Right ventricle myocardium inferior (tissue), 1 donor: ENCODE results near the gene KRT34. TPM values are rescaled to one million over a fixed set of nuclear protein-coding genes. Genes with fewer than 3 reads are reported as not detected.

Experiments
- ATAC-seq: fragments of 200-7000 bp; cut with Tn5 transposase; one replicate; pipeline ENCODE4 v1.9.1; 2020; ENCODE audit warnings: mild to moderate bottlenecking, moderate library complexity
- DNase-seq: peaks from one replicate; pipeline ENCODE4 v3.0.0; 2021; ENCODE audit errors: missing footprints
- intact Hi-C: fragments of 100-400 bp; cut with DNase I; formaldehyde crosslinking; loops from one replicate; pipeline ENCODE4 v1.11.0; 2022
- total RNA-seq: library from RNA; stranded (reverse); fragmentation: NEBNext Ultra II Directional; extraction: Animal tissue kit (Norgen Biotek cat#: 25700); gene quantifications from one replicate; pipeline ENCODE4 v1.2.1, GENCODE V29; 2021
- donor health status: DM: no; HTN: yes; CAD: no; lungs with severe emphysema.

The KRT34 gene
- total RNA-seq, 1 donor from 2014 or later: not detected

DNA sequence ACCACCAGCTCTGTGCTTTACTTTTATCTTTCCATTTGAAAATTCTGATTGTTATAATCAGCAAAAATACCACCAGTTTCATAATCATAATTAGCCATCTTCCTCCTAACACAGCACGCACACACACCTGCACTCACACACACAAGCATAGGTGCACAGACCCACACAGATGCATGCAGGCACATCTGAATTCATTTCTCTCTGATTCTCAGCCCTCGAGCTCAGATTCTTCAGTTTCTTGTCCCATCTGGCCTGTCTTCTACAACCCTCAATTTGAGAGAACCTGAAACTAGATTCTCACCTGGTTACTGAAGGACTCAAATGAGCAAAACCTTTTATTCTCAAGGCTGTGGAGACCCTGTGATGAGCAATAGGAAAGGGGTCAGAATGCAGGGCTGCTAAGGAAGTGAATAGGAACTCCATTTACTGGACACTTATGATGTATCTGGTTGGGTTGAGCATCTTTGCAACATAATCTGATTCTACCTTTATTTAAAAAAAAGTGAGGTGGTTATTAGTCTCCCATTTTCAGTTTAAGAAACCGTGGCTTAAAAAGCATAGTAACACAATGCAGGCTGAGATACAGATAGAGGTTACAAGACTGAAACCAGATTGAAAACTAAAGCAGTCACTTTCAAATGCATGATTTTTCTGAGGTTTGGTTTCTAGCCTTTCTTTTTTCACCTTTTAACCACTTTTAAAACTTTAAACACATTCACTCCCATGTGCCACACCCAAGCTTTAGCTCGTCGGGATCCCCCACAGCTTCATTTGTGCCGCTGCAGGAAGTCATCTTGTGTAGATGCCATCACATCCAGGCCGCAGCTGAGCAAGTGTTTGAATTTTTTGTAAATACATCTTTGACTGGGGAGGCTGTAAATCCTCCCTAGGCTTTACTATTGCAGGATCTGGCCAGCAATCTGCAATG lies 40.9 kb downstream of the KRT34 start:
- no peak for DNase-seq
- no peak for ATAC-seq
- intact Hi-C loops: no loop called here

GRCh38 chr17:41340494-41340893 lies 41.6 kb downstream of the KRT34 start:
- intact Hi-C loops: no loop called here
- DNase-seq: no peak
- no peak for ATAC-seq

GRCh38 chr17:41339571-41340172 lies 42.4 kb downstream of the KRT34 start:
- ATAC-seq: no peak
- intact Hi-C loops: no loop called here
- DNase-seq: no peak

GRCh38 chr17:41338961-41339485 lies 43.1 kb downstream of the KRT34 start:
- ATAC-seq: no peak

DNA sequence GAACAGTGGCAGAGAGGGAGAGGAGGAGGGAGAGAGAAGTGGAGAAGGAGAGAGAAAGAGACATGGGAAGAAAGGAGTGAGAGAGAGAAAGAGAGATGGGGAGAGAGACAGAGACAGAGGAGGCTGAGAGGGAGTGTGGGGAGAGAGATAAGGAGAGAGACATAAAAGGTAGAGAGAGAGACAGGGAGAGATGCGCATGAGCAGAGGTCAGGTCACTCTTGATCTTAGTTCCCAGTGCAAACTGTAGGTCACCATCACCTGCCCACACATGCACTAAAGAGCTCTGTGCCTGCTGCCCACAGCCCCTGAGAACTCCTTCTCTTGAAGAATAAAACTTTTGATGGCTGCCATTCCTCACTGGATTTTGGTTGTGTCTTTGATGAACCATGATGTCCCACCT lies 46.4 kb downstream of the KRT34 start:
- DNase-seq (no peak), ATAC-seq (no peak)
- intact Hi-C loops: no loop called here

More at GRCh38 chr17:41338961-41339485, 43.1 kb downstream of the KRT34 start:
- intact Hi-C loops: no loop called here
- DNase-seq: no peak

DNA sequence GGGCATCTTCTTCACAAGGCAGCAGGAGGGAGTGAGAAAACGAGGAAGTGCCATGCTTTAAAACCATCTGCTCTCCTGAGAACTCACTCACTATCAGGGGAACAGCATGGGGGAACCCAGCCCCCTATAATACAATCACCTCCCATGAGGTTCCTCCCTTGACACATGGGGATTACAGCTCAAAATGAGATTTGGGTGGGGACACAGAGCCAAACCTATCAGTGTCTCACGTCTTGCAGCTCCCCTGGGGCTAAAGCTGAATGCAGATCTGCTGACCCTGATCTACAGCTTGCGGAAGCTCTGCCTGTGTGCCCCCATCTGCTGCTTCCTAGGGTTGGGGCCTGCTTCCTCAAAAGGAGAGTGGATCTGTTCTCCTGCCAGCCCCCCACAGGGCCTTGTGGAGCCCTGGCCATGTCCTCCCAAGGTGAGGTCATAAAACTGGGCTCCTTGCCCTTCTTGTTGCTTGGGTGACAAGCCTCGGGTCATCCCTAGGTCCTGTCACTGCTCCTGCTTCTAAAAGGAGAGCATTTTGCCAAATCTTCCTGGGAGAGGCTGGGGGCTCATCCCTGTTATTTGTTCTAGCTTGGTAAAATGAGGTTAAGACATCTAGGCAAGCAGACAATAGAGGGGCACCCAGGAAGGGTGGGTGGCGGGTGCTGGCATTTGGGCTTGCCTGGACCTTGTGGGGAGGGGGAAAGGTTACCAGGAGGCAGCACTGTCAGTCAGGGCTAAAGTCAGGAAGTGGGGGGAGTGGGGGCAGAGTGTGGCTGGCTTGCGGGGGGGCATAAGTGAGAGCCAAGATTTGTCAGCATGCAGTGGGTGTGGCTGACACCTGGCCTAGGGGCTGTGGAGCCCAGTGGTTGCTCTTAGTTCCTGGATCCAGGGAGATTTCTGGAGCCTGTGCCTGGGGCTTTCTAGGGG lies 47.5 kb downstream of the KRT34 start:
- DNase-seq (no peak), ATAC-seq (no peak)

GRCh38 chr17:41333836-41334235 lies 48.3 kb downstream of the KRT34 start:
- intact Hi-C loops: no loop called here
- ATAC-seq: no peak
- no peak for DNase-seq

More for the DNA sequence above, 47.5 kb downstream of the KRT34 start:
- intact Hi-C loops: no loop called here

GRCh38 chr17:41333098-41333497 lies 49.0 kb downstream of the KRT34 start:
- no peak for DNase-seq
- intact Hi-C loops: no loop called here
- no peak for ATAC-seq

GRCh38 chr17:41332239-41332638 lies 49.9 kb downstream of the KRT34 start:
- ATAC-seq (no peak), DNase-seq (no peak)
- intact Hi-C loops: no loop called here

GRCh38 chr17:41331606-41332005 lies 50.5 kb downstream of the KRT34 start:
- ATAC-seq (no peak), DNase-seq (no peak)
- intact Hi-C loops: no loop called here

DNA sequence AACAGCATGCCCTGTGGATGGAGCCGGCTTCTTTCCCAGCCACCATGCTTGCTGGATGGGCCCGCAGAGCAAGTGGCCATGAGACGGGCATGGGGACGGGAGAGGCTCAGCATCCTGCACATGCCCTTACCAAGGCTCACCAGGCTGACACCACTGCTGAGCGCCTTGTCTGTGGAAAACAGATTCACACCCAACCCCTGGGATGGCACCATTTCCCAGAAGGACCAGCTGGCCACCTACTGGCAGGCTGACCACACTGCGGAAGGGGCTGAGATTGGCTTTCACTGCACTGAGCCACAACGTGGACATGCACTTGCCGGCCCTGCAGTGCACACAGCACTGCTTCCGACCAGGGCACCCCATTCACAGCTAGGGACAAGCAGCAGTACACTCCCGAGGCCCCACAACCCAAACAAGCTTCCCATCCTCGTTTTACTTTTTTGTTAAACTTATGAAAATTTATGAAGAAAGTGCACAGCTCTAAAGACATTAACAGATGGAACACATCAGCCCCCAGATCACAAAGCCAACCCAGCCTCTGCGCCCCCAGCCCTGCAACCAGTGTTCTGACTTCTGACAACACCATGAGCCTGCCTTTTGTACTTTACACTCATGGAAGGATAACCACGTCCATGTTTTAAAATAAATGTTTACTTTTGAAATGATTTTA lies 52.7 kb downstream of the KRT34 start:
- no peak for DNase-seq

GRCh38 chr17:41328207-41328606 lies 53.9 kb downstream of the KRT34 start:
- DNase-seq: no peak
- intact Hi-C loops: loop anchor here (10.0 kb wide), 1 partner anchor 413 kb away; no protein-coding TSS in a partner anchor
- ATAC-seq: no peak

More for the DNA sequence above, 52.7 kb downstream of the KRT34 start:
- peak; percentile 37 for ATAC-seq
- intact Hi-C loops: loop anchor here (10.0 kb wide), 1 partner anchor 415 kb away; no protein-coding TSS in a partner anchor

Other genes with a start within 250 kb of the KRT34 start
- gene KRTAP4-6, start 241.8 kb downstream of the KRT34 start, total RNA-seq: not detected
- not detected for gene KRTAP4-5, start 232.5 kb downstream of the KRT34 start, total RNA-seq
- not detected for gene KRTAP4-4, start 221.6 kb downstream of the KRT34 start, total RNA-seq
- not detected for gene KRTAP4-3, start 214.1 kb downstream of the KRT34 start, total RNA-seq
- not detected for gene KRTAP4-2, start 204.1 kb downstream of the KRT34 start, total RNA-seq
- gene KRTAP4-1, start 197.4 kb downstream of the KRT34 start, total RNA-seq: not detected
- not detected for gene KRTAP9-1, start 192.4 kb downstream of the KRT34 start, total RNA-seq
- gene KRTAP9-2, start 155.7 kb downstream of the KRT34 start, total RNA-seq: not detected
- gene KRTAP9-3, start 149.9 kb downstream of the KRT34 start, total RNA-seq: not detected
- not detected for gene KRTAP9-8, start 144.3 kb downstream of the KRT34 start, total RNA-seq
- not detected for gene KRTAP9-4, start 132.6 kb downstream of the KRT34 start, total RNA-seq
- gene KRTAP9-9, start 126.9 kb downstream of the KRT34 start, total RNA-seq: not detected
- not detected for gene KRTAP9-6, start 116.9 kb downstream of the KRT34 start, total RNA-seq
- not detected for gene KRTAP9-7, start 106.6 kb downstream of the KRT34 start, total RNA-seq
- not detected for gene KRTAP29-1, start 79.5 kb downstream of the KRT34 start, total RNA-seq
- gene KRTAP16-1, start 73.0 kb downstream of the KRT34 start, total RNA-seq: not detected
- gene KRTAP17-1, start 66.6 kb downstream of the KRT34 start, total RNA-seq: not detected
- gene KRT33A, start 31.5 kb downstream of the KRT34 start, total RNA-seq: not detected
- gene KRT33B, start 12.5 kb downstream of the KRT34 start, total RNA-seq: not detected
- gene KRT31, start 15.3 kb upstream of the KRT34 start, total RNA-seq: not detected
- gene KRT37, start 42.3 kb upstream of the KRT34 start, total RNA-seq: not detected
- gene KRT38, start 58.7 kb upstream of the KRT34 start, total RNA-seq: not detected
- gene KRT32, start 85.1 kb upstream of the KRT34 start, total RNA-seq: not detected
- not detected for gene KRT35, start 98.8 kb upstream of the KRT34 start, total RNA-seq
- not detected for gene KRT36, start 107.6 kb upstream of the KRT34 start, total RNA-seq
- gene KRT13, start 123.3 kb upstream of the KRT34 start, total RNA-seq: not detected
- not detected for gene KRT15, start 136.6 kb upstream of the KRT34 start, total RNA-seq
- 1.4 TPM for gene KRT19, start 146.0 kb upstream of the KRT34 start, total RNA-seq
- not detected for gene KRT9, start 189.8 kb upstream of the KRT34 start, total RNA-seq
- not detected for gene KRT14, start 204.6 kb upstream of the KRT34 start, total RNA-seq
- not detected for gene KRT16, start 230.5 kb upstream of the KRT34 start, total RNA-seq
- not detected for gene KRT17, start 242.3 kb upstream of the KRT34 start, total RNA-seq